MM.1S (cell line): ENCODE data around the gene HRCT1.

Experiments
- DNase-seq: peaks from one replicate; pipeline ENCODE4 v3.0.0-alpha.2; 2015
- H2AFZ ChIP-seq: fragments of 300-600 bp; sonication (generic); 2 replicates; pipeline ENCODE4 v1.6.0; 2016; ENCODE audit warnings: antibody characterized with exemption, low read length
- H3F3A ChIP-seq: fragments of 300-600 bp; sonication (generic); 2 replicates; pipeline ENCODE4 v1.6.1; 2016; ENCODE audit warnings: mild to moderate bottlenecking, antibody characterized with exemption, low read length, moderate library complexity, mixed read lengths; ENCODE audit not compliant: insufficient read depth
- H3K27ac ChIP-seq: fragments of 300-600 bp; sonication (generic); 2 replicates; pipeline ENCODE4 v1.5.1; 2016; ENCODE audit warnings: mild to moderate bottlenecking, low read length
- H3K27me3 ChIP-seq: fragments of 300-600 bp; sonication (generic); replicated peaks from 2 replicates; pipeline ENCODE4 v1.6.0; 2016; ENCODE audit warnings: low read length; ENCODE audit not compliant: insufficient read depth
- H3K36me3 ChIP-seq: fragments of 300-600 bp; sonication (generic); replicated peaks from 2 replicates; pipeline ENCODE4 v1.6.1; 2016; ENCODE audit warnings: mild to moderate bottlenecking, low read length, mixed read lengths; ENCODE audit not compliant: insufficient read depth
- H3K4me1 ChIP-seq: fragments of 300-600 bp; sonication (generic); 2 replicates; pipeline ENCODE4 v1.6.1; 2016; ENCODE audit warnings: low read length, mixed read lengths
- H3K4me2 ChIP-seq: fragments of 300-600 bp; sonication (generic); 2 replicates; pipeline ENCODE4 v1.6.0; 2016; ENCODE audit warnings: low read depth, low read length
- H3K4me3 ChIP-seq: fragments of 300-600 bp; sonication (generic); 2 replicates; pipeline ENCODE4 v1.5.1; 2016; ENCODE audit warnings: low read length, mixed read lengths
- H3K79me2 ChIP-seq: fragments of 300-600 bp; sonication (generic); 2 replicates; pipeline ENCODE4 v1.6.1; 2016; ENCODE audit warnings: mixed run types, low read length, mixed read lengths
- H3K9ac ChIP-seq: fragments of 300-600 bp; sonication (generic); 2 replicates; pipeline ENCODE4 v1.6.1; 2016; ENCODE audit warnings: low read length, mixed read lengths
- H3K9me2 ChIP-seq: fragments of 300-600 bp; sonication (generic); replicated peaks from 2 replicates; pipeline ENCODE4 v1.6.1; 2016; ENCODE audit warnings: mild to moderate bottlenecking, low read length, mixed read lengths; ENCODE audit not compliant: insufficient read depth
- H3K9me3 ChIP-seq: fragments of 300-600 bp; sonication (generic); replicated peaks from 2 replicates; pipeline ENCODE4 v1.6.1; 2016; ENCODE audit warnings: mild to moderate bottlenecking, low read length, mixed read lengths; ENCODE audit not compliant: insufficient read depth
- H4K20me1 ChIP-seq: fragments of 300-600 bp; sonication (generic); 2 replicates; pipeline ENCODE4 v1.6.1; 2016; ENCODE audit warnings: mild to moderate bottlenecking, low read length, moderate library complexity, mixed read lengths; ENCODE audit not compliant: insufficient read depth
- EZH2 ChIP-seq: fragments of 300-600 bp; sonication (generic); optimal IDR thresholded peaks from 2 replicates; pipeline ENCODE3; 2017; ENCODE audit warnings: low read depth, mild to moderate bottlenecking, antibody characterized with exemption, low read length, mixed read lengths
- EZH2phosphoT487 ChIP-seq: fragments of 300-600 bp; sonication (generic); IDR thresholded peaks from 2 replicates; pipeline ENCODE4 v1.6.1; 2018; ENCODE audit warnings: antibody characterized with exemption, low read length
- TF ChIP-seq, protein P1 (sequence below): fragments of 300-600 bp; sonication (generic); IDR thresholded peaks from 2 replicates; pipeline ENCODE4 v1.5.1; 2016; ENCODE audit warnings: antibody characterized with exemption, low read length, mixed read lengths

HRCT1 gene

GRCh38 chr9:35914301-35914807, 8.4 kb downstream of the HRCT1 start:
- Histone ChIP-seq H4K20me1 (no peaks in the 10 kb centered on the region), H3K4me2 (no peak overlapping the region), H3K79me2 (no peaks in the 10 kb centered on the region), H3K9me2 (no peaks in the 10 kb centered on the region), H3K27me3 (no peaks in the 10 kb centered on the region), H3K9ac (no peak overlapping the region), H3F3A (peaks cover 15% of the 10 kb centered on the region), H3K9me3 (no peaks in the 10 kb centered on the region), H3K4me1 (peaks cover 19% of the 10 kb centered on the region), H3K4me3 (no peak overlapping the region), H3K27ac (no peak overlapping the region), H2AFZ (no peak overlapping the region), H3K36me3 (no peaks in the 10 kb centered on the region)
- TF ChIP-seq EZH2phosphoT487 (no peak), EZH2 (no peak)
- TF ChIP-seq, protein P1, sequence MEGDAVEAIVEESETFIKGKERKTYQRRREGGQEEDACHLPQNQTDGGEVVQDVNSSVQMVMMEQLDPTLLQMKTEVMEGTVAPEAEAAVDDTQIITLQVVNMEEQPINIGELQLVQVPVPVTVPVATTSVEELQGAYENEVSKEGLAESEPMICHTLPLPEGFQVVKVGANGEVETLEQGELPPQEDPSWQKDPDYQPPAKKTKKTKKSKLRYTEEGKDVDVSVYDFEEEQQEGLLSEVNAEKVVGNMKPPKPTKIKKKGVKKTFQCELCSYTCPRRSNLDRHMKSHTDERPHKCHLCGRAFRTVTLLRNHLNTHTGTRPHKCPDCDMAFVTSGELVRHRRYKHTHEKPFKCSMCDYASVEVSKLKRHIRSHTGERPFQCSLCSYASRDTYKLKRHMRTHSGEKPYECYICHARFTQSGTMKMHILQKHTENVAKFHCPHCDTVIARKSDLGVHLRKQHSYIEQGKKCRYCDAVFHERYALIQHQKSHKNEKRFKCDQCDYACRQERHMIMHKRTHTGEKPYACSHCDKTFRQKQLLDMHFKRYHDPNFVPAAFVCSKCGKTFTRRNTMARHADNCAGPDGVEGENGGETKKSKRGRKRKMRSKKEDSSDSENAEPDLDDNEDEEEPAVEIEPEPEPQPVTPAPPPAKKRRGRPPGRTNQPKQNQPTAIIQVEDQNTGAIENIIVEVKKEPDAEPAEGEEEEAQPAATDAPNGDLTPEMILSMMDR, result no peak
- DNase-seq, result no peak

DNA sequence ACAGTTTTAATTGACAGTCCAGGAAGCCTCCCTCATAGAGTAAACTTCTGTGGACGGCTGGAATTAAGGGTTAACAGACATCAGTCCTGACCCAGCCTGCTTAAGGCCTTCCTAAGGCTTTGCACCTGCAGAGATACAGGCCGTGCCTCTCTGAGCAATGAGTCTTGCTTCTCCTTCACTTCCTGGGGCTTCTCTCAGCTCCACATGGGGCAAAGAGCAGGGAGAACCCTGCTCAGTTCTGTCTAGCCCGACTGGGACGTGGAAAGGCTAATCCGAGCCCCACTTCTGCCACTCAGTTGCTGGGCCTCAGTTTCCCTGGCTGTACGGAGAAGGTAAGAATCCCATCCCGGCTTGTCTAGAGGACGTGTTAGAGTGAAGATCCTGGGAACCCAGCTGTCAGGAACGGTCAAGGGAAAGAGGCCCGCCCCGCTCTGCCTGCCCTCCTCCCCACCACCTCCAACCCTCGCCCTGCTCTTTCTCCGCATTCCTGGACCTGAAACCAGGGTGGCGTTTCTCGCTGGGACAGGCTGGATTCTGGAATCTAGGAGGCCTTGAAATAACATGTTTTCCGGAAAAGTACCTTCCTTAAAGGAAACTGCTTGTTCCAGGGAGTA, 9.8 kb downstream of the HRCT1 start:
- no peak for DNase-seq
- H3K79me2 ChIP-seq, result no peaks in the 10 kb centered on the region
- no peak overlapping the region for H3K9ac ChIP-seq
- no peaks in the 10 kb centered on the region for H3K9me3 ChIP-seq
- peaks cover 11% of the 10 kb centered on the region for H3K4me1 ChIP-seq
- no peaks in the 10 kb centered on the region for H3K36me3 ChIP-seq
- no peak overlapping the region for H3K4me3 ChIP-seq
- peaks cover 9% of the 10 kb centered on the region for H3F3A ChIP-seq
- H4K20me1 ChIP-seq, result no peaks in the 10 kb centered on the region
- TF ChIP-seq EZH2 (no peak), EZH2phosphoT487 (no peak)
- TF ChIP-seq, protein P1, result no peak
- no peak overlapping the region for H2AFZ ChIP-seq
- no peaks in the 10 kb centered on the region for H3K9me2 ChIP-seq
- H3K27me3 ChIP-seq, result no peaks in the 10 kb centered on the region
- no peak overlapping the region for H3K27ac ChIP-seq
- H3K4me2 ChIP-seq, result no peak overlapping the region

GRCh38 chr9:35917261-35917660, 11.3 kb downstream of the HRCT1 start:
- Histone ChIP-seq H3K27me3 (no peaks in the 10 kb centered on the region), H3K36me3 (no peaks in the 10 kb centered on the region), H3K9me2 (no peaks in the 10 kb centered on the region), H4K20me1 (no peaks in the 10 kb centered on the region), H2AFZ (no peak overlapping the region), H3K4me2 (no peak overlapping the region), H3K9me3 (no peaks in the 10 kb centered on the region), H3K9ac (no peak overlapping the region), H3F3A (no peaks in the 10 kb centered on the region), H3K4me3 (no peak overlapping the region), H3K27ac (no peak overlapping the region), H3K4me1 (no peaks in the 10 kb centered on the region), H3K79me2 (no peaks in the 10 kb centered on the region)
- no peak for DNase-seq
- TF ChIP-seq EZH2, result no peak
- TF ChIP-seq, protein P1, result no peak
- no peak for TF ChIP-seq EZH2phosphoT487
